ENCODE results near the gene MYL6B. TPM values are rescaled to one million over a fixed set of nuclear protein-coding genes. Genes with fewer than 3 reads are reported as not detected.
"Not testable (repeated sequence)": the region's sequence is repeated elsewhere in the genome, so short reads cannot be mapped to it uniquely, and the experiment has no call there.

MYL6B gene
- total and polyA plus RNA-seq, 9 donors = 32.8 to 99.2 (median 73.4) TPM

DNA sequence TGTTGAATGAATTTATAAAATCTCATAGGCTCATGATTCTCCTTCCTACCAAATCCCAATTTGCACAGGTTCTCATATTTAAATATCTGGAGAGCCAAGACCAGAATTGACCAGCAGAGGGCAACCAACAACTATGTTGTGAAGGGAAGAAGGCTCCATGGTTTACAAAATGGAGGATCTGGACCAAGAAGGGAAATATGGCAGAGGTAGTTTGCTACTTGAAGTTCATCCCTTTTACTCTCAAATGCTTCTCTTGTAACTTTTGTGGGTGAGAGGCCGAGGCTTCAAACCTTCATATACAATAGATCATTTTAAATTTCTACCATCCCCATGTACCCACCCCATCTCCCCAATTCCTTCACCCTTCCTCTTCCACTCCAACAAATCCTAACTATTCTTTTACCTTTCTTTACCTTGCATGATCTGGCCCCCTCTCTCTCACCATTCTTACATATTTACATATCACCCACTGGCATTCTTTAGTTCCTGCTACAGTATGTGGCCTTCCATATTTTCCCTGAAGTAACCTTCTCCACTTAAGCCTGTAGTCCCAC lies 40.7 kb downstream of the MYL6B start:
- DNase-seq = peak in 4 of 5 donors; percentile 60 to 84 (median 74)
- WGBS, 3 donors = 52 to 78% (median 72%) methylated on average over 1 of the region's 1 CpG

DNA sequence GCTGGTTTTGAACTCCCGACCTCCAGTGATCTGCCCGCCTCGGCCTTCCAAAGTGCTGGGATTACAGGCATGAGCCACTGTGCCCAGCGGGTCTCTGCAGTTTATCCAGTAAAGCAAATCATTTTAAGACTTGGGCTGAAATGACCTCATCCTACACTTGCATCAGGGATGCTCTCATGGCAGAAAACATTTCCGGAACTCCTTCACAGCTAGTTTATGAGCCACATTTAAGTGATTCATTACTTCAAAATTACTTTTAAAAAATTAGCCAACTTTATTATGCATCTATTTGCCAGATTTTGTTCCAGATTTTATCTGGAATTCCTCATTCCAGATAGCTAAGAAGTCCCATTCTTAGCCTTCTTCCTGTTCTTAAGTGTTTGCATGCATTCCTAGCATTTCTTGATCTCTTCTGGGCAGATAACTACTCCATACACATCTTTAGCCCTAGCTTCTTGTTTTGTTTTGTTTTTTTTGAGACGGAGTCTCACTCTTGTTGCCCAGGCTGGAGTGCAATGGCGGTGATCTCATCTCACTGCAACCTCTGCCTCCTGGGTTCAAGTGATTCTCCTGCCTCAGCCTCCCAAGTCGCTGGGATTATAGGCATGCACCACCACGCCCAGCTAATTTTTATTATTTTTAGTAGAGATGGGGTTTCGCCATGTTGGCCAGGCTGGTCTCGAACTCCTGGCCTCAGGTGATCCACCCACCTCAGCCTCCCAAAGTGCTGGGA lies 44.6 kb downstream of the MYL6B start:
- not testable (repeated sequence) for H3K36me3 ChIP-seq; H3K4me1 ChIP-seq (ENCODE audit: insufficient read depth); H3K4me3 ChIP-seq; H3K9me3 ChIP-seq; H3K27ac ChIP-seq; H3K27me3 ChIP-seq
- DNase-seq = peak in 1 of 5 donors; percentile 25
- intact Hi-C loops (cut with DNase I) = loop anchor here in 1 of 4 donors (10.0 kb wide), 2 partner anchors 98 to 268 kb away; partner anchors contain the start of gene SPRYD4
- 32 to 44% (median 33%) methylated on average over 11 of the region's 11 CpGs for WGBS, 3 donors

More for the DNA sequence above, 40.7 kb downstream of the MYL6B start:
- intact Hi-C loops (cut with DNase I) = loop anchor here in 3 of 4 donors (5.0 to 10.0 kb wide), 4 partner anchors 34 to 272 kb away; partner anchors contain the start of genes SLC39A5 (in 1 of the 3) and SPRYD4 (in 1 of the 3)
- H3K36me3 ChIP-seq = no peaks in the 10 kb centered on the region
- H3K27me3 ChIP-seq = no peaks in the 10 kb centered on the region
- H3K4me3 ChIP-seq = no peak overlapping the region
- TF ChIP-seq EP300 (IDR thresholded peaks at IDR 0.05) = no peak
- TF ChIP-seq, protein P1, sequence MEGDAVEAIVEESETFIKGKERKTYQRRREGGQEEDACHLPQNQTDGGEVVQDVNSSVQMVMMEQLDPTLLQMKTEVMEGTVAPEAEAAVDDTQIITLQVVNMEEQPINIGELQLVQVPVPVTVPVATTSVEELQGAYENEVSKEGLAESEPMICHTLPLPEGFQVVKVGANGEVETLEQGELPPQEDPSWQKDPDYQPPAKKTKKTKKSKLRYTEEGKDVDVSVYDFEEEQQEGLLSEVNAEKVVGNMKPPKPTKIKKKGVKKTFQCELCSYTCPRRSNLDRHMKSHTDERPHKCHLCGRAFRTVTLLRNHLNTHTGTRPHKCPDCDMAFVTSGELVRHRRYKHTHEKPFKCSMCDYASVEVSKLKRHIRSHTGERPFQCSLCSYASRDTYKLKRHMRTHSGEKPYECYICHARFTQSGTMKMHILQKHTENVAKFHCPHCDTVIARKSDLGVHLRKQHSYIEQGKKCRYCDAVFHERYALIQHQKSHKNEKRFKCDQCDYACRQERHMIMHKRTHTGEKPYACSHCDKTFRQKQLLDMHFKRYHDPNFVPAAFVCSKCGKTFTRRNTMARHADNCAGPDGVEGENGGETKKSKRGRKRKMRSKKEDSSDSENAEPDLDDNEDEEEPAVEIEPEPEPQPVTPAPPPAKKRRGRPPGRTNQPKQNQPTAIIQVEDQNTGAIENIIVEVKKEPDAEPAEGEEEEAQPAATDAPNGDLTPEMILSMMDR (IDR thresholded peaks at IDR 0.05) = peak; percentile 60 to 70 (median 69)
- H3K27ac ChIP-seq = no peak overlapping the region
- H3K9me3 ChIP-seq = no peaks in the 10 kb centered on the region
- H3K4me1 ChIP-seq (ENCODE audit: insufficient read depth) = peaks cover 4% of the 10 kb centered on the region

DNA sequence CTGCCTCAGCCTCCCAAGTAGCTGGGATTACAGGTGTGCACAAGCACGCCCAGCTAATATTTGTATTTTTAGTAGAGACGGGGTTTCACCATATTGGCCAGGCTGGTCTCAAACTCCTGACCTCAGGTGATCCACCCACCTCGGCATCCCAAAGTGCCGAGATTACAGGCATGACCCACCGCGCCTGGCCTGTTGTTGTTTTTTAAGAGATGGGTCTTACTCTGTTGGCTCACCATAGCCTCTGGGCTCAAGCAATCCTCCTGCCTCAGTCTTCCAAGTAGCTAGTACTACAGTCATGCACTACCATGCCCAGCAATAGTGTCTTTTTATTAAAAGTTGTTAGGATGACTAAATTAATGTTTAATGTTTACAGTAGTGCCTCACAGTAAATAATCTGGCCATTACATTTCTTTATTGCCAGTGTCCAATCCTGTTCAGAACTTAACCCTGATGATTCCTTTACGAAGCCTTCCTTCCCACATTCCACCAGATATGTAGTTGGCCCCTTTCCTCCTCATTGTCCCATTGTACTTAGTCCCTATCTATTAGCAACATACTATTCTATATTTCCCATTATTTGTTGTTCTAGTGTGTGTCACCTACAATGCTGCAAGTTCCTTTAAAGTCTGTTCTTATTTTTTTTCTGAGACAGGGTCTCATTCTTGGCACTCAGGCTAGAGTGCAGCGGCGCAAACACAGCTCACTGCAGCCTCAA lies 45.7 kb downstream of the MYL6B start:
- no peak overlapping the region for H3K27ac ChIP-seq
- TF ChIP-seq, protein P1 (IDR thresholded peaks at IDR 0.05) = no peak
- TF ChIP-seq EP300 (IDR thresholded peaks at IDR 0.05) (no peak), POLR2A (IDR thresholded peaks at IDR 0.05) (no peak)
- intact Hi-C loops (cut with DNase I) = loop anchor here in 1 of 4 donors (10.0 kb wide), 2 partner anchors 97 to 267 kb away; partner anchors contain the start of gene SPRYD4

DNA sequence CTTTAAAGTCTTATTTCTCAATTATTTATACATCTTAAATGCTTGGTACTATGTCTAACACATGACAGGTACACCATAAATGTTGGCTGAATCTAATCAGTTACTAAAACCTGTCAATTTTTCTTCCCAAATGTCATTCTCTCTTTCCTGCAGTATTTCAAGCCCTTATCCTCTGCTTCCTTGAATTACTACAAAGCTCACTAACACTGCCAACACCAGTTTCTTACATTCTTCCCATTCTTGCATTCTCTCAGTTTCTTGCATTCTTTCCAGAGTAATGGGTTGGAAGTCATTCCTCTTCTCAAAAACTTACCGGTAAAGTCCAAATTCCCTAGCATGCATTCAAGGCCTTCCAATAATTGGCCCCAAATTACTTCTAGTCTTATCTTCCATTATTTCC lies 46.4 kb downstream of the MYL6B start:
- Histone ChIP-seq H3K36me3 (no peaks in the 10 kb centered on the region), H3K27ac (no peak overlapping the region), H3K4me1 (ENCODE audit: insufficient read depth) (peaks cover 1% of the 10 kb centered on the region), H3K4me3 (no peak overlapping the region), H3K9me3 (no peaks in the 10 kb centered on the region), H3K27me3 (no peaks in the 10 kb centered on the region)
- TF ChIP-seq POLR2A (IDR thresholded peaks at IDR 0.05) = no peak
- TF ChIP-seq, protein P1 (IDR thresholded peaks at IDR 0.05) = no peak
- no peak for TF ChIP-seq EP300 (IDR thresholded peaks at IDR 0.05)
- DNase-seq = no peak
- intact Hi-C loops (cut with DNase I) = loop anchor here in 1 of 4 donors (10.0 kb wide), 2 partner anchors 96 to 266 kb away; partner anchors contain the start of gene SPRYD4
- WGBS, 3 donors = 9 to 14% (median 12%) methylated on average over 1 of the region's 1 CpG

More for the DNA sequence above, 45.7 kb downstream of the MYL6B start:
- Histone ChIP-seq H3K4me1 (ENCODE audit: insufficient read depth) (peaks cover 1% of the 10 kb centered on the region), H3K27me3 (no peaks in the 10 kb centered on the region), H3K9me3 (no peaks in the 10 kb centered on the region), H3K36me3 (no peaks in the 10 kb centered on the region), H3K4me3 (no peak overlapping the region)
- no peak for DNase-seq
- 72 to 87% (median 77%) methylated on average over 9 of the region's 9 CpGs for WGBS, 3 donors
